ENCODE results near the gene MAB21L1. TPM values are rescaled to one million over a fixed set of nuclear protein-coding genes. Genes with fewer than 3 reads are reported as not detected.

Gene MAB21L1
- polyA plus RNA-seq, 10 donors, result 5.4 to 12.7 (median 7.5) TPM

- DNase-seq, result no peak
Observed at GRCh38 chr13:35455022-35455421, 21.5 kb downstream of the MAB21L1 start.

GRCh38 chr13:35449821-35450220 lies 26.7 kb downstream of the MAB21L1 start:
- DNase-seq, result peak in 2 of 3 donors; percentile 9 to 68

GRCh38 chr13:35448465-35448864 lies 28.0 kb downstream of the MAB21L1 start:
- DNase-seq, result no peak
